Measurements from ENCODE around the gene TMEM176A. TPM values are rescaled to one million over a fixed set of nuclear protein-coding genes. Genes with fewer than 3 reads are reported as not detected.
A peak's percentile ranks its signal among the peaks of the same experiment; 100 is the strongest.
"Not testable (repeated sequence)": the region's sequence is repeated elsewhere in the genome, so short reads cannot be mapped to it uniquely, and the experiment has no call there.

TMEM176A gene
- total RNA-seq, 6 experiments from 2014 or later = not detected

DNA sequence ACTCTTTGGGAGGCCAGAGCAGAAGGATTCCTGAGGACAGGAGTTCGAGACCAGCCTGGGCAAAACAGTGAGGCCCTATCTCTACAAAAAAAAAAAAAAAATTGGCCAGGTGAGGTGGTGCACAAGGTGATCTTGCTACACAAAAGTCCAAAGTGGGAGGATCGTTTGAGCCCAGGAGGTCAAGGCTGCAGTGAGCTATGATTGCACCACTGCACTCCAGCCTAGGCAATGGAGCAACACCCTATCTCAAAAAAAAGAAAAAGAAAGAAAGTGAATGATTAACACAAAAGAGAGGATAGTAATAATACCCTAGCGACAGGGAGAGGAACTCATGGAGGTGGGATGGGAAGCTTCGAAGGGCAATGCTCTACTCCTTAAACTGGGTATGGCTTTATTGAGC lies 30.8 kb upstream of the TMEM176A start:
- no peak for DNase-seq
- Mint-ChIP-seq H3K36me3 (ENCODE audit: low read depth) (no peaks in the 10 kb centered on the region), H3K9me3 (peaks cover 4% of the 10 kb centered on the region), H3K27me3 (ENCODE audit: insufficient read depth) (peaks cover 2% of the 10 kb centered on the region; the same call in 1 of the 2 replicates), H3K4me3 (no peak overlapping the region), H3K27ac (no peak overlapping the region), H3K4me1 (ENCODE audit: low read depth) (no peaks in the 10 kb centered on the region)
- TF ChIP-seq, protein P1, sequence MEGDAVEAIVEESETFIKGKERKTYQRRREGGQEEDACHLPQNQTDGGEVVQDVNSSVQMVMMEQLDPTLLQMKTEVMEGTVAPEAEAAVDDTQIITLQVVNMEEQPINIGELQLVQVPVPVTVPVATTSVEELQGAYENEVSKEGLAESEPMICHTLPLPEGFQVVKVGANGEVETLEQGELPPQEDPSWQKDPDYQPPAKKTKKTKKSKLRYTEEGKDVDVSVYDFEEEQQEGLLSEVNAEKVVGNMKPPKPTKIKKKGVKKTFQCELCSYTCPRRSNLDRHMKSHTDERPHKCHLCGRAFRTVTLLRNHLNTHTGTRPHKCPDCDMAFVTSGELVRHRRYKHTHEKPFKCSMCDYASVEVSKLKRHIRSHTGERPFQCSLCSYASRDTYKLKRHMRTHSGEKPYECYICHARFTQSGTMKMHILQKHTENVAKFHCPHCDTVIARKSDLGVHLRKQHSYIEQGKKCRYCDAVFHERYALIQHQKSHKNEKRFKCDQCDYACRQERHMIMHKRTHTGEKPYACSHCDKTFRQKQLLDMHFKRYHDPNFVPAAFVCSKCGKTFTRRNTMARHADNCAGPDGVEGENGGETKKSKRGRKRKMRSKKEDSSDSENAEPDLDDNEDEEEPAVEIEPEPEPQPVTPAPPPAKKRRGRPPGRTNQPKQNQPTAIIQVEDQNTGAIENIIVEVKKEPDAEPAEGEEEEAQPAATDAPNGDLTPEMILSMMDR (IDR thresholded peaks at IDR 0.05) = no peak

DNA sequence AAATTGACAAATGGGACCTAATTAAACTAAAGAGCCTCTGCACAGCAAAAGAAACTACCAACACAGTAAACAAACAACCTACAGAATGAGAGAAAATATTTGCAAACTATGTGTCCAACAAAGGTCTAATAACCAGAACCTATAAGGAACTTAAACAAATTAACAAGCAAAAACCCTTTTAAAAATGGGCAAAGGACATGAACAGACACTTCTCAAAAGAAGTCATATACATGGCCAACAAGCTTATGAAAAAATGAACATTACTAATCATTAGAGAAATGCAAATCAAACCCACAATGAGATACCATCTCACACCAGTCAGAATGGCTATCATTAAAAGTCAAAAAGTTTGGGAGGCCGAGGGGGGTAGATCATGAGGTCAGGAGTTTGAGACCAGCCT lies 26.4 kb upstream of the TMEM176A start:
- H3K27ac Mint-ChIP-seq = not testable (repeated sequence)

DNA sequence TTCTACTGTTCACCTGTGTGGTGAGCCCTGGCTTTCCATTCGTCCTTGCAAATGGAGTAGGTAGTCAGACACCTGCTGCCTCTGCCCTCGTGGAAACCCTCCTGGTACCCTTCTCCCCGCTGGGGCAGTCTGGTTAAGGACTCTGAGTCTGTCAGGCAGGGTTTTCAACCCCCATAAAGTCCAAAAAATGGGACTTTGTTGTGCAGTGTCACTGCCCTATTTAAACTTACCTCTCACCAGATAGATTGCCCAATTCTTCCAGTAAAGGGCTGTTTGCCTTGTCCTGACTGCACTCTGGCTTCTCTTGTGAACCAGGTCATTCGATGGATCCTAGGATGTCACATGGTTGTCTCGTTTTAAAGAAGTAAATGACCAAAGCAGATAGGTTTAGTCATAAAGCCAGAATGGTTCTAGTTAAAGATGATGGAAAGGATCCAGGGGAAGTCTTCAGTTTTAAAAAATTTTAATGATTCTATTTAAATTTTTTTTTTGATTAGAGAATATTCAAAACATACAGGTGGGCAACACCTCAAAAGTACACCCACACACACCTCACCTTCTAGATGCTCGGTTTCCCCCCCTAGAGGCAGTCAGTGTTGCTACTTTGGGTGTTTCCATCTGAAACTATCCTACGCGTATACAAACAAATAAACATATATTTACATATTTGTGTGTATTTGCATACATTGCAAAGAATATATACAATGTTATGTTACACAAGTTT lies 22.4 kb upstream of the TMEM176A start:
- H3K9me3 Mint-ChIP-seq = no peaks in the 10 kb centered on the region
- H3K27ac Mint-ChIP-seq = no peak overlapping the region
- no peaks in the 10 kb centered on the region for H3K4me1 Mint-ChIP-seq (ENCODE audit: low read depth)
- DNase-seq = no peak
- TF ChIP-seq, protein P1 (IDR thresholded peaks at IDR 0.05) = no peak
- peaks cover 7% of the 10 kb centered on the region for H3K27me3 Mint-ChIP-seq (ENCODE audit: insufficient read depth)
- H3K36me3 Mint-ChIP-seq (ENCODE audit: low read depth) = no peaks in the 10 kb centered on the region
- no peak overlapping the region for H3K4me3 Mint-ChIP-seq

More for the DNA sequence above, 26.4 kb upstream of the TMEM176A start:
- H3K27me3 Mint-ChIP-seq (ENCODE audit: insufficient read depth); H3K4me1 Mint-ChIP-seq (ENCODE audit: low read depth); DNase-seq; H3K4me3 Mint-ChIP-seq; H3K36me3 Mint-ChIP-seq (ENCODE audit: low read depth); H3K9me3 Mint-ChIP-seq: not testable (repeated sequence)

DNA sequence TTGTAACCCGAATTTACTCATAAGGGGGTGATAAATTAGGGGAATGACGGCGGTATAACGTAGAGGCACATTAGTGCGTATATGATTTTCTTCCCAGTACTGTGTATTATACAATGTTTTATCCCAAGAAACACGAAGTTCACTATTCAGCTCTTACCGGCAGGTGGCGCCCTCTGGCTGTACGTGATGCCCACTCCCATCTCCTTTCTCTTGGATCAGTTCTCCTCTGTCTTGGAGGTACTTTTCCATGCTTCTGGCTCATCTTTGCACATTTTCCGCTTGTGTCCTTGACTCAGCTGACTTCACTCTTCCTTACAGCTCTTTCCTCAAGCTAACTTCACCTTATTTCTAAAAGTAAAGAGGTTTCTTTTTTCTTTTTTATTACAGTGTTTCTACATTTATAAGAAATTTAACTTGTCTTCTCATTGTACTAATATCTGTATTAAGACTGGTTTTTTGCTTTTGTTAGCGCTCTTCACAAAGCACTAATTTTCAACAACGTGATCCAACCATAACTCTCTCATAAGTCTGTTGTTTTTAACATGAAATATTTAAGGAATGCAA lies 21.7 kb upstream of the TMEM176A start:
- TF ChIP-seq, protein P1 (IDR thresholded peaks at IDR 0.05) = peak; percentile 94
- no peak overlapping the region for H3K27ac Mint-ChIP-seq

DNA sequence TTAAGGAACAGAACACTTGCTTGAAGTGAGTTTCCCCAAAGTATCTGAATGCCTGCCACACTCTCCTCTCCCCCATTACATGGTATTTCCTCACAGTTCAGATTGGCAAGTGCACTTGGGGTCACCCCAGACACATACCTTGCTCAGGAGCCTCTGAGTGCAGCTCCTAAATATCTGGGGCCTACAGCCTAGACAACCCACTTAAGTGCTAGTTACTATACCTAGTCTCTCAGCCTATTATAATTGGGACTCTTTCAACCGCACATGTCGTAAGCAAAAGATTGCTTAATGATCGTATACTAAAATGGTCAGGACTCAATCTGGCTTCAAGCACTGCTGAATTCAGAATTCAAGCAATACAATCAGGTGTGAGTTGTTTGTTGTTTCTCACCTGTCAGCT lies 20.3 kb upstream of the TMEM176A start:
- TF ChIP-seq, protein P1 (IDR thresholded peaks at IDR 0.05) = no peak
- Mint-ChIP-seq H3K27ac (no peak overlapping the region), H3K27me3 (ENCODE audit: insufficient read depth) (peaks cover 12% of the 10 kb centered on the region), H3K4me1 (ENCODE audit: low read depth) (no peaks in the 10 kb centered on the region), H3K36me3 (ENCODE audit: low read depth) (no peaks in the 10 kb centered on the region), H3K9me3 (no peaks in the 10 kb centered on the region), H3K4me3 (no peak overlapping the region)
- DNase-seq = no peak

More for the DNA sequence above, 21.7 kb upstream of the TMEM176A start:
- Mint-ChIP-seq H3K27me3 (ENCODE audit: insufficient read depth) (peaks cover 7% of the 10 kb centered on the region), H3K9me3 (no peaks in the 10 kb centered on the region), H3K4me3 (no peak overlapping the region), H3K4me1 (ENCODE audit: low read depth) (no peaks in the 10 kb centered on the region), H3K36me3 (ENCODE audit: low read depth) (no peaks in the 10 kb centered on the region)
- DNase-seq = peak; percentile 38

DNA sequence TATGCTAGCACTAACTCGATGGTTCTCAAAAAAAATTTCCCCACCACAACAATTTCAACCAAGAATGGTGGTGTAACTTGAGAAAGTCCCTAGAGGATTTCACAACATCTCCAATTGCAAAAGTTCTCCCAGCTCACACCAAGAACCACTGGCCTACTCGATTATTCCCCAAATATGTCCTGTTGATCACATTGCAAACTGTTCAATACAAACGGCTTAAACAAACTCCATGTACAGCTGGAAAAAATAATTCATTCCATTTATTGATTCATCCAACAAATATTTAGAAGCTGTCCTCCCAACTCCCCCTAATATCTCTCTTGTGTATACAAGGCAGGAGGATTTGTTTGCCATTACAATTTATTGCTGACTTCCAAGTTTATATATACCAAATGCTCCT lies 19.5 kb upstream of the TMEM176A start:
- no peak for DNase-seq
- H3K27me3 Mint-ChIP-seq (ENCODE audit: insufficient read depth) = peaks cover 13% of the 10 kb centered on the region
- H3K4me3 Mint-ChIP-seq = no peak overlapping the region
- no peaks in the 10 kb centered on the region for H3K9me3 Mint-ChIP-seq
- H3K36me3 Mint-ChIP-seq (ENCODE audit: low read depth) = no peaks in the 10 kb centered on the region
- no peak overlapping the region for H3K27ac Mint-ChIP-seq
- TF ChIP-seq, protein P1 (IDR thresholded peaks at IDR 0.05) = no peak
- no peaks in the 10 kb centered on the region for H3K4me1 Mint-ChIP-seq (ENCODE audit: low read depth)
